NCI-H460 (cell line): ENCODE data around the gene SLC35E3. TPM values are rescaled to one million over a fixed set of nuclear protein-coding genes. Genes with fewer than 3 reads are reported as not detected.
"Not testable (repeated sequence)": the region's sequence is repeated elsewhere in the genome, so short reads cannot be mapped to it uniquely, and the experiment has no call there.

Source experiments
- DNase-seq: peaks from one replicate; pipeline ENCODE4 v3.0.0-alpha.2; 2016; ENCODE audit warnings: low read depth; ENCODE audit errors: extremely low read depth
- total RNA-seq: library from RNA; depleted of rRNA; stranded (reverse); fragments of >200 nt; shearing (Covaris generic); gene quantifications from 2 replicates; pipeline ENCODE4 v1.2.3, GENCODE V29; 2014

SLC35E3 gene
- total RNA-seq, 1 experiment from 2014 or later = 6.2 TPM

GRCh38 chr12:68810027-68810389, 64.0 kb downstream of the SLC35E3 start:
- not testable (repeated sequence) for DNase-seq

GRCh38 chr12:68811573-68811972, 65.6 kb downstream of the SLC35E3 start:
- DNase-seq = not testable (repeated sequence)

DNA sequence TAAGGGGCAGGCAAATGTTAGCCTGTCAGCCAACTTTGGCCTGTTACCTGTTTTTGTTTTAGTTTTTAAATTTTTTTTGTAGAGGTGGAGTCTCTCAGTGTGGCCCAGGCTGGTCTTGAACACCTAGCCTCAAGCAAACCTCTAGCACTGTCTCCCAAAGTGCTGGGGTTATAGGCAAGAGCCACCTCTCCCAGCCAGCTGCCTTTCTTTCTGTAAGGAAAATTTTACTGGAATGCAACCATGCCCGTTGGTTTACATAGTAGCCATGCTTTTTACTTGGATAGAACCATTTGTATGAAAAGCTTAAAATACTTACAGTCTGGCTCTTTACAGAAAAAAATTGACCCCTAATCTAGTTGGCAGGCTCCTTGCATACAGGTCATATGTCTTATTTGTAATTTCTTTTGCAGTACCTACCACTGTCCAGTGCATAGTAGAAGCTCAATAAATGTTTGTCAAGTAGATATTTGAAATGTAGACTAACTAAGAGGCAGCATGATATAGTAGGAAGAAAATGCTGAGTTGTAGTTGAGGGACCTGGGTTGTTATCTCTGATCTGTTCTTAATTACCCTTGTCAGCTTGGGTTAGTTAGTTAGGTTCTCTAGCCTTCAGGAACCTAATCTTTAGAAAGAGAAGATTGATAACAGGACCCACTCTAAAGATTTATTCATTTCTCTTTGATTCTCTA, 66.7 kb downstream of the SLC35E3 start:
- no peak for DNase-seq

GRCh38 chr12:68813242-68813593, 67.2 kb downstream of the SLC35E3 start:
- no peak for DNase-seq

GRCh38 chr12:68814490-68815231, 68.7 kb downstream of the SLC35E3 start:
- DNase-seq = no peak

- no peak for DNase-seq
Observed at GRCh38 chr12:68815232-68815927, 69.4 kb downstream of the SLC35E3 start.

DNA sequence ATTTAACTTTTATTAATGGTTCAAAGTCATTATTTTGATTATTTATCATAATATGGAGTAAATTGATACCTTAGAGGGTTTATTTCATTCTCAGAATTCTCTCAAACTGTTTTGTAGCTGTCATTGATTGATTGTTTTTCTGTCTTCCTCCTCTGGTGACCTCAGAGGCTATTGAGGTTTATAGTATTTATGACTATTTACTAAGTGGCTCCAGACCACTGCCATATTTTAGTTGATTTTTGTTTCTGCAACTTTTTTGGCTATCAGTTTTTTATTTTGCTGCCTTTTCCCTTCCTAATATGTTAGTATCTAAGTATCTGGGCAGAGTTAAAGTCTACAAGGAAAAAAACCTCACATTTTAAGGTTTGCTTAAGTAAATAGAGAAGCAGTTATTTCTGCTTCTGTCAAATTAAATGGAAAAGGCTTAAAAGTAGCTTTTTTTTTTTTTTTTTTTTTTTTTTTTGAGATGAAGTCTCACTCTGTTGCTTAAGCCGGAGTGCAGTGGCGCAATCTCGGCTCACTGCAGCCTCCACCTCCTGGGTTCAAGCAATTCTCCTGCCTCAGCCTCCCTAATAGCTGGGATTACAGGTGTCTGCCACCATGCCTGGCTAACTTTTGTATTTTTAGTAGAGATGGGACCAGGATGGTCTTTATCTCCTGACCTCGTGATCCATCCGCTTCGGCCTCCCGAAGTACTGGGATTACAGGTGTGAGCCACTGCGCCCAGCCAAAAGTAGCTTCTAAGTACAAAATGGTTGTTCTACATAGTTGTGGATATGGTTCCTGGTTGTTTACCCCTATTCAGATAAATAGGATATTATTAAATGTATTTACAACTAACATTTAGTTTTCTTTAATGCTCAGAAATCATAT, 70.2 kb downstream of the SLC35E3 start:
- DNase-seq = no peak

DNA sequence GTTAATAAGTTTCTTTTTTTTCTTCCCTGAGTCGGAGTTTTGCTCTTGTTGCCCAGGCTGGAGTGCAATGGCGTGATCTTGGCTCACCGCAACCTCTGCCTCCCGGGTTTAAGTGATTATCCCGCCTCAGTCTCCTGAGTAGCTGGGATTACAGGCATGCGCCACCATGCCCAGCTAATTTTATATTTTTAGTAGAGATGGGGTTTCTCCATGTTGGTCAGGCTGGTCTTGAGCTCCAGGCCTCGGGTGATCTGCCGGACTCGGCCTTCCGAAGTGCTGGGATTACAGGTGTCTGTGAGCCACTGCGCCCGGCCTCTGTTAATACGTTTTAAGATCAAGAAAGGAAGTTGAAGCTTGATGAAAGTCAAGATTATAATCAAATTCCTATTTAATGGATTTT, 73.5 kb downstream of the SLC35E3 start:
- DNase-seq = not testable (repeated sequence)

- no peak for DNase-seq
Observed at GRCh38 chr12:68821357-68822188, 75.6 kb downstream of the SLC35E3 start.

DNA sequence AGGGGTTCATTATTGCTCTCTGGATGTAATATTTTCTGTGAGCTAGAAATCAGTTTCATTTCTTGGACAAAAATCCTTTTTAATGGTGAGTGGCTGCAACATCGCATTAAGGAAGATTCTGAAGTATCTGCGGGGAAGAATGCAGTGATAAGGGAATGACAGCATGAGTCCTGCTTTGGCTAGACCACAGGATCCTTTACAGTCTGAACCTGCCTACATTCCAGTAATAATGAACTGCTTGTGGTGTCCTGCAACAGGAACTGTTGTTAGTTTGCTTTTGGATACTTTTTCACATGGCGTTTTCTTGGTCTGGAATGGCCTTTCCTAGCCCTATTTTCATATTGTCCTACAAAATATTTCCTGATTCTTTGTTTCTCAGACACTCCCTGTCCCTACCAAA, 77.7 kb downstream of the SLC35E3 start:
- no peak for DNase-seq

DNA sequence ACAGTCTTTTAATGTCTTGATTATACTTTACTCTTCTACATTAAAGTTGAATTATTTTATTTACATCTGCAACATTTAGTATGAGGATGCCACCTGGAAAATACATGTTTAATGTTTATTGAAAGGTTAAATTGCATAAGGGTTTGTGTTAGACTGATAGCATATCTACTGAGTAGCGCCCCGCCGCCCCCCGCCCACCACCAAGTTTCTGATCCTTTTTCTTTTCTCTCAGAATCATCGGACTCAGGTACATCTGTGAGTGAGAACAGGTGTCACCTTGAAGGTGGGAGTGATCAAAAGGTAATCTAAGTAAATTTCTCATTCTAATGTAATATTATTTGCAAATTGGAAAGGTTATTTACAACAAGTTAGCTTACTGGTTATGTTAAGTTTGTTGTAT, 78.2 kb downstream of the SLC35E3 start:
- DNase-seq = no peak

GRCh38 chr12:68824597-68825250, 78.7 kb downstream of the SLC35E3 start:
- DNase-seq = no peak

- no peak for DNase-seq
Observed at GRCh38 chr12:68825569-68826217, 79.7 kb downstream of the SLC35E3 start.

GRCh38 chr12:68827895-68828671, 82.1 kb downstream of the SLC35E3 start:
- DNase-seq = no peak

GRCh38 chr12:68828672-68829068, 82.7 kb downstream of the SLC35E3 start:
- DNase-seq = no peak
